SHP77 treated with DMSO at 0.1 percent for 48 hours (cell line): ENCODE measurements around the gene UPK3BL2.
"Not testable (repeated sequence)": the region's sequence is repeated elsewhere in the genome, so short reads cannot be mapped to it uniquely, and the experiment has no call there.

ENCODE experiments used
- DNase-seq: peaks from one replicate; lab custom pipeline; 2025; lab: John Stamatoyannopoulos, UW

Gene UPK3BL2

GRCh38 chr7:102493220-102493935 is 50.1 kb downstream of the UPK3BL2 start:
- DNase-seq: not testable (repeated sequence)

DNA sequence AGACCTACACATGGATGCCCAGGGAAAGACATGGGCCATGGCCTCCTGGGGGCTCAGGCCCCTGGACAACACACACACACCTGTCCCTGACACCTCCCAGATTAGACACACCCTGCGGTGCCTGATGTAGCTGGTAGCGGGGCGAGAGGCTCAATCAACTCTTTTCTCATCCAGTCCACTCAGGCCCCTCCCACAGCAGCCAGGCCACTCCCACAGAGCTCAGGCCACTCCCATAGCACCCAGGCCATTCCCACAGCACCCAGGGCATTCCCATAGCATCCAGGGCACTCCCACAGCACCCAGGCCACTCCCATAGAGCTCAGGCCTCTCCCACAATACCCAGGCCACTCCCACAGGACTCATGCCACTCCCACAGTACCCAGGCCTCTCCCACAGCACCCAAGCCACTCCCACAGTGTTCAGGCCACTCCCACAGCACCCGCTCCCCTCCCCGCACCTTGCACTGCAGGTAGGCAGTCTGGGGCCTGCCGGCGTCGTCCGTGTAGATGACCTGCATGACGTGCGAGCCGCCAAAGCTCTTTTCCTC is 52.9 kb downstream of the UPK3BL2 start:
- not testable (repeated sequence) for DNase-seq
